ENCODE measurements around the gene SSTR3.

Gene SSTR3

DNA sequence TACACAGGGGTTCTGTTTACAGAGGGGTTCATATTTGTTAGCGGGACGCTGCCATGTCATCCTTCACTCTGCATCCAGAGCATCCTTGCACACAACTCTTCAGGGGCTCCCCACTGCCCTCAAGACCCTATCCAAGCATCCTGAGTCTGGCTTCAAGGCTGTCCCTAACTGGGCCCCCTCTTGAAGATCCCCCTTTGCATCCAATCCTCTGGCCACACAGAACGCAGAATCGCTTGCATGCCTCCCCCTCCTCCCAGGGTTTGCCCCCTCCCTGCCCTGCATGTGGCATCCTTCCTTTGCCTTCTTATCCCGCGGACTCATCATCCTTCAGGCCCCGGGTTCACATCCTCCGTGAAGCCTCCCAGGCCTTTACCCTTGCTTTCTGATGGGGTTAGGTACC, 42.9 kb downstream of the SSTR3 start:
- peaks cover 0 to 18% (median 3%) of the 10 kb centered on the region in 4 experiments for H3K4me1 ChIP-seq (ENCODE audit: control extremely low read depth in 1 of 4, control insufficient read depth in 4 of 4, insufficient read depth in 4 of 4, low read length in 3 of 4)
- WGBS (ENCODE audit: insufficient coverage): 100% methylated on average over 7 of the region's 8 CpGs
- no peak overlapping the region for H3K27ac ChIP-seq (ENCODE audit: insufficient read depth in 1 of 2, low read depth in 1 of 2, low read length in 2 of 2, poor library complexity in 1 of 2, severe bottlenecking in 2 of 2)
- no peak for DNase-seq
- peaks cover 0 to 3% (median 0%) of the 10 kb centered on the region in 5 experiments for H3K9me3 ChIP-seq (ENCODE audit: control extremely low read depth in 1 of 5, control insufficient read depth in 4 of 5, insufficient read depth in 2 of 5, low read depth in 1 of 5, low read length in 4 of 5)
- POLR2A ChIA-PET: interaction anchor here (0.7 kb wide), 1 partner anchor 28 kb away, joined by 3 read pairs; no protein-coding TSS in a partner anchor
- H3K4me3 ChIP-seq (ENCODE audit: control insufficient read depth in 1 of 7, extremely low read depth in 1 of 7, insufficient read depth in 4 of 7, low read depth in 2 of 7, low read length in 6 of 7): no peak overlapping the region
- no peaks in the 10 kb centered on the region for H3K36me3 ChIP-seq (ENCODE audit: control insufficient read depth in 4 of 4, insufficient read depth in 4 of 4, low read length in 3 of 4)
- no peaks in the 10 kb centered on the region for H3K27me3 ChIP-seq (replicated peaks in 2 of 5; ENCODE audit: control insufficient read depth in 4 of 5, insufficient read depth in 5 of 5, low read length in 4 of 5)
- CTCF ChIA-PET: interaction anchor here (6.3 kb wide), 1 partner anchor 30 kb away, joined by 39 read pairs; no protein-coding TSS in a partner anchor

- no peak overlapping the region for H3K27ac ChIP-seq (ENCODE audit: insufficient read depth in 1 of 2, low read depth in 1 of 2, low read length in 2 of 2, poor library complexity in 1 of 2, severe bottlenecking in 2 of 2)
- H3K4me1 ChIP-seq (ENCODE audit: control extremely low read depth in 1 of 4, control insufficient read depth in 4 of 4, insufficient read depth in 4 of 4, low read length in 3 of 4): peaks cover 0 to 29% (median 4%) of the 10 kb centered on the region in 4 experiments
Measured at GRCh38 chr22:37167981-37168647, 44.2 kb downstream of the SSTR3 start.

GRCh38 chr22:37167176-37167980, 44.9 kb downstream of the SSTR3 start:
- ChIA-PET POLR2A (interaction anchor here (0.7 to 0.8 kb wide), 2 partner anchors 19 to 290 kb away, joined by 3 read pairs; no protein-coding TSS in a partner anchor), CTCF (interaction anchor here (0.9 to 4.2 kb wide), 6 partner anchors 9 to 35 kb away, joined by 3 to 30 read pairs (median 18); no protein-coding TSS in a partner anchor)
- H3K27me3 ChIP-seq (replicated peaks in 2 of 5; ENCODE audit: control insufficient read depth in 4 of 5, insufficient read depth in 5 of 5, low read length in 4 of 5): no peaks in the 10 kb centered on the region
- peaks cover 0 to 33% (median 6%) of the 10 kb centered on the region in 4 experiments for H3K4me1 ChIP-seq (ENCODE audit: control extremely low read depth in 1 of 4, control insufficient read depth in 4 of 4, insufficient read depth in 4 of 4, low read length in 3 of 4)
- no peak overlapping the region for H3K27ac ChIP-seq (ENCODE audit: insufficient read depth in 1 of 2, low read depth in 1 of 2, low read length in 2 of 2, poor library complexity in 1 of 2, severe bottlenecking in 2 of 2)
- peaks cover 0 to 3% (median 0%) of the 10 kb centered on the region in 5 experiments for H3K9me3 ChIP-seq (ENCODE audit: control extremely low read depth in 1 of 5, control insufficient read depth in 4 of 5, insufficient read depth in 2 of 5, low read depth in 1 of 5, low read length in 4 of 5)
- H3K4me3 ChIP-seq (ENCODE audit: control insufficient read depth in 1 of 7, extremely low read depth in 1 of 7, insufficient read depth in 4 of 7, low read depth in 2 of 7, low read length in 6 of 7): no peak overlapping the region
- WGBS (ENCODE audit: insufficient coverage): 87% methylated on average over 13 of the region's 17 CpGs
- no peak for DNase-seq
- H3K36me3 ChIP-seq (ENCODE audit: control insufficient read depth in 4 of 4, insufficient read depth in 4 of 4, low read length in 3 of 4): no peaks in the 10 kb centered on the region

More at GRCh38 chr22:37167981-37168647, 44.2 kb downstream of the SSTR3 start:
- H3K36me3 ChIP-seq (ENCODE audit: control insufficient read depth in 4 of 4, insufficient read depth in 4 of 4, low read length in 3 of 4): no peaks in the 10 kb centered on the region
- peaks cover 0 to 3% (median 0%) of the 10 kb centered on the region in 5 experiments for H3K9me3 ChIP-seq (ENCODE audit: control extremely low read depth in 1 of 5, control insufficient read depth in 4 of 5, insufficient read depth in 2 of 5, low read depth in 1 of 5, low read length in 4 of 5)
- POLR2A ChIA-PET: no interaction called here
- no peak overlapping the region for H3K4me3 ChIP-seq (ENCODE audit: control insufficient read depth in 1 of 7, extremely low read depth in 1 of 7, insufficient read depth in 4 of 7, low read depth in 2 of 7, low read length in 6 of 7)
- no peak for DNase-seq
- CTCF ChIA-PET: interaction anchor here (0.8 to 4.2 kb wide), 6 partner anchors 8 to 31 kb away, joined by 3 to 30 read pairs (median 18); no protein-coding TSS in a partner anchor
- WGBS (ENCODE audit: insufficient coverage): 79% methylated on average over 5 of the region's 8 CpGs
- no peaks in the 10 kb centered on the region for H3K27me3 ChIP-seq (replicated peaks in 2 of 5; ENCODE audit: control insufficient read depth in 4 of 5, insufficient read depth in 5 of 5, low read length in 4 of 5)

DNA sequence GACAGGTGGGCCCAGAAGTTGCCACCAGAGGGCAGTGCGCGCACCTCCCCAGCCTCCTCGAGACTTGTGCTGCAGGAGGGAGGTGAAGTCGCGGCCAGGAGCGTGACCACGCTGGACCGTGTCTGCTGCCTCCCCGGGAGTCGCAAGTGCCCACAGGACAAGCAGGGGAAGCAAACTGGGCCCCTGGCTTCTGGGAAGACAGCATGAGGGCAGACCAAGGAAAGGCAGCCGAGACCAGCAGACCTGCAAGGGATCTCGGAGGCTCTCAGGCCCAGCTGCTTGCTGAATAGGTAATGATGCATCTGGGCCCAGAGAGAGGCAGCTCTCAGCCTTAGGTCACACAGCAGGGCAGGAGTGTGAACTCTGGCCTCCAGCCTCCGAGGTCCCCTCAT, 45.6 kb downstream of the SSTR3 start:
- Histone ChIP-seq H3K27ac (ENCODE audit: insufficient read depth in 1 of 2, low read depth in 1 of 2, low read length in 2 of 2, poor library complexity in 1 of 2, severe bottlenecking in 2 of 2) (no peak overlapping the region), H3K27me3 (replicated peaks in 2 of 5; ENCODE audit: control insufficient read depth in 4 of 5, insufficient read depth in 5 of 5, low read length in 4 of 5) (no peaks in the 10 kb centered on the region), H3K4me3 (ENCODE audit: control insufficient read depth in 1 of 7, extremely low read depth in 1 of 7, insufficient read depth in 4 of 7, low read depth in 2 of 7, low read length in 6 of 7) (peak overlapping the region in 1 of 7 experiments; percentile 17), H3K9me3 (ENCODE audit: control extremely low read depth in 1 of 5, control insufficient read depth in 4 of 5, insufficient read depth in 2 of 5, low read depth in 1 of 5, low read length in 4 of 5) (peaks cover 0 to 3% (median 0%) of the 10 kb centered on the region in 5 experiments), H3K36me3 (ENCODE audit: control insufficient read depth in 4 of 4, insufficient read depth in 4 of 4, low read length in 3 of 4) (no peaks in the 10 kb centered on the region), H3K4me1 (ENCODE audit: control extremely low read depth in 1 of 4, control insufficient read depth in 4 of 4, insufficient read depth in 4 of 4, low read length in 3 of 4) (peaks cover 0 to 35% (median 7%) of the 10 kb centered on the region in 4 experiments)
- 18% methylated on average over 12 of the region's 13 CpGs for WGBS (ENCODE audit: insufficient coverage)
- DNase-seq: peak; percentile 69 to 84 (median 73)
- POLR2A ChIA-PET: no interaction called here
- CTCF ChIA-PET: interaction anchor here (0.9 to 4.2 kb wide), 6 partner anchors 9 to 36 kb away, joined by 3 to 30 read pairs (median 18); no protein-coding TSS in a partner anchor

DNA sequence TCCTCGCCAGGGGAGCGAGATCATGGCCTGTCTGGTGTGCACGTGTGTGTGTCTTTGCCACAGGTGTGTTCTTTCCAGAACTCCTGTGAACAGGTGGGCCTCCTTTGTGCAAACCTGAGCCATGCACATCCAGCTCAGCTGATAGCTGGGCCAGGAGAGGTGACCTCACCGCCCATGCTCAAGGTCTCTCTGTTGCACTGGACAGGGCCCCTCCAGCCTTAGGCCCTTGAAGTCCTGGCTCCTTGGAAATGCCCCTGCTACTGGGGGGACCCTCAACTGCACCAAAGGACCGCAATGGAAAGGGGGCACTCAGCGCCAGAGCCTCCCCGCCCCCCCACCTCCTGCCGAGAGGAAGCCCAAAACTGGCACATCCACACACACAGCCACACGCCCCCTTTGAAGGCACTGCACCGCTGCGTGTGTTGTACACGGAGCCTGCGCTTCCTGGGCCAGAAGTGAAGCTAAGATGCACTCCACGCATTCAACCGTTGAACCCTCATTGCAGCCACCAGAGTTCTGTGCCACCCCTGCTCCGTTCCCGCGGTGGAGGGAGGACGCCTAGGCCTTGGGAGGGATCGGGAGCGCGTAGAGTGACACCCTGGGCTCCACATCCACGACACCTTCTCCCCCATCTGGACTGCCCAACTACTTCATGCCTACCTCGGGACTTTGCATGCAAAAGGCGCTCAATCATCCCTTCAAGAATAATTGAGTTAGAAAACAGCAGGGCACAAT, 46.2 kb downstream of the SSTR3 start:
- Histone ChIP-seq H3K27ac (ENCODE audit: insufficient read depth in 1 of 2, low read depth in 1 of 2, low read length in 2 of 2, poor library complexity in 1 of 2, severe bottlenecking in 2 of 2) (no peak overlapping the region), H3K9me3 (ENCODE audit: control extremely low read depth in 1 of 5, control insufficient read depth in 4 of 5, insufficient read depth in 2 of 5, low read depth in 1 of 5, low read length in 4 of 5) (peaks cover 0 to 6% (median 0%) of the 10 kb centered on the region in 5 experiments), H3K27me3 (replicated peaks in 2 of 5; ENCODE audit: control insufficient read depth in 4 of 5, insufficient read depth in 5 of 5, low read length in 4 of 5) (no peaks in the 10 kb centered on the region), H3K36me3 (ENCODE audit: control insufficient read depth in 4 of 4, insufficient read depth in 4 of 4, low read length in 3 of 4) (no peaks in the 10 kb centered on the region), H3K4me3 (ENCODE audit: control insufficient read depth in 1 of 7, extremely low read depth in 1 of 7, insufficient read depth in 4 of 7, low read depth in 2 of 7, low read length in 6 of 7) (no peak overlapping the region), H3K4me1 (ENCODE audit: control extremely low read depth in 1 of 4, control insufficient read depth in 4 of 4, insufficient read depth in 4 of 4, low read length in 3 of 4) (peaks cover 0 to 35% (median 7%) of the 10 kb centered on the region in 4 experiments)
- 78% methylated on average over 23 of the region's 25 CpGs for WGBS (ENCODE audit: insufficient coverage)
- DNase-seq: no peak
- CTCF ChIA-PET: interaction anchor here (0.9 to 4.2 kb wide), 13 partner anchors 8 to 94 kb away, joined by 3 to 30 read pairs (median 4); no protein-coding TSS in a partner anchor
- POLR2A ChIA-PET: no interaction called here

- Histone ChIP-seq H3K36me3 (ENCODE audit: control insufficient read depth in 4 of 4, insufficient read depth in 4 of 4, low read length in 3 of 4) (no peaks in the 10 kb centered on the region), H3K4me3 (ENCODE audit: control insufficient read depth in 1 of 7, extremely low read depth in 1 of 7, insufficient read depth in 4 of 7, low read depth in 2 of 7, low read length in 6 of 7) (no peak overlapping the region), H3K9me3 (ENCODE audit: control extremely low read depth in 1 of 5, control insufficient read depth in 4 of 5, insufficient read depth in 2 of 5, low read depth in 1 of 5, low read length in 4 of 5) (peaks cover 0 to 6% (median 0%) of the 10 kb centered on the region in 5 experiments), H3K4me1 (ENCODE audit: control extremely low read depth in 1 of 4, control insufficient read depth in 4 of 4, insufficient read depth in 4 of 4, low read length in 3 of 4) (peaks cover 0 to 35% (median 7%) of the 10 kb centered on the region in 4 experiments), H3K27ac (ENCODE audit: insufficient read depth in 1 of 2, low read depth in 1 of 2, low read length in 2 of 2, poor library complexity in 1 of 2, severe bottlenecking in 2 of 2) (no peak overlapping the region), H3K27me3 (replicated peaks in 2 of 5; ENCODE audit: control insufficient read depth in 4 of 5, insufficient read depth in 5 of 5, low read length in 4 of 5) (no peaks in the 10 kb centered on the region)
- no peak for DNase-seq
- ChIA-PET POLR2A (no interaction called here), CTCF (interaction anchor here (1.0 to 4.2 kb wide), 11 partner anchors 7 to 95 kb away, joined by 3 to 30 read pairs (median 5); no protein-coding TSS in a partner anchor)
- 96% methylated on average over 6 of the region's 9 CpGs for WGBS (ENCODE audit: insufficient coverage)
Measured at GRCh38 chr22:37165066-37165465, 47.2 kb downstream of the SSTR3 start.

Measured in common myeloid progenitor, CD34-positive (primary cell).